HepG2 (cell line): Measurements from ENCODE around the gene CAPZA1. TPM values are rescaled to one million over a fixed set of nuclear protein-coding genes. Genes with fewer than 3 reads are reported as not detected.

ENCODE experiments used
- ATAC-seq: fragments of 200-7000 bp; cut with Tn5 transposase; 3 replicates; pipeline ENCODE4 v1.9.1; 2020; ENCODE audit warnings: mild to moderate bottlenecking, moderate library complexity
- BruUV-seq: library from RNA; stranded (reverse); fragments of 400-500 nt; replicated peaks from 2 replicates; lab custom pipeline; 2021; lab: Mats Ljungman, UMichigan
- CTCF ChIA-PET: fragments of 300-600 bp; formaldehyde crosslinking; extraction: SDS; loops from one replicate; lab custom pipeline; 2021; ENCODE audit warnings: low total read pairs, inconsistent platforms, low intra/inter-chr PET ratio; lab: Yijun Ruan, JAX
- POLR2A ChIA-PET: fragments of 350-600 bp; sonication (Branson Sonifier 250); formaldehyde crosslinking; loops from one replicate; lab custom pipeline; 2020; ENCODE audit warnings: antibody characterized with exemption, inconsistent platforms; lab: Yijun Ruan, JAX
- DNase-seq: peaks from one replicate; pipeline ENCODE4 v3.0.0-alpha.2; 2015; ENCODE audit warnings: low spot score
- FAIRE-seq: peaks from 3 replicates; lab custom pipeline; 2011; peaks lifted over from hg19 to GRCh38; lab: Jason Lieb, UNC
- H2AFZ ChIP-seq: one replicate; pipeline ENCODE4 v1.6.1; 2011; ENCODE audit warnings: low read length, inconsistent platforms
- H3K27ac ChIP-seq: fragments of 300-600 bp; 3 replicates; pipeline ENCODE4 v1.8.0; 2011; ENCODE audit warnings: mixed run types, mild to moderate bottlenecking, mixed read lengths, low read length, inconsistent platforms; ENCODE audit not compliant: insufficient read depth; ENCODE audit errors: extremely low read length
- H3K27me3 ChIP-seq, 2 experiments: fragments of 200-600 bp in 1 of 2; 2 replicates in 1 of 2; 3 replicates in 1 of 2; pipeline versions ENCODE4 v1.6.0 to v1.8.0; 2011; ENCODE audit warnings: low read length in 2 of 2, mild to moderate bottlenecking in 2 of 2, moderate library complexity in 2 of 2, inconsistent platforms in 1 of 2; ENCODE audit not compliant: insufficient read depth in 2 of 2, control insufficient read depth in 1 of 2
- H3K36me3 ChIP-seq, 2 experiments: fragments of 200-600 bp in 1 of 2; replicated peaks in 1 of 2; 2 replicates in 1 of 2; 3 replicates in 1 of 2; pipeline versions ENCODE4 v1.5.1 to v1.8.0; 2011; ENCODE audit warnings: low read length in 2 of 2, inconsistent platforms in 1 of 2; ENCODE audit not compliant: insufficient read depth in 2 of 2, control insufficient read depth in 1 of 2
- H3K4me1 ChIP-seq: 2 replicates; pipeline ENCODE4 v1.5.1; 2012; ENCODE audit warnings: low read length, inconsistent platforms; ENCODE audit not compliant: insufficient read depth
- H3K4me2 ChIP-seq: 2 replicates; pipeline ENCODE4 v1.6.0; 2011; ENCODE audit warnings: low read depth, low read length, inconsistent platforms
- H3K4me3 ChIP-seq, 3 experiments: fragments of 200-600 bp in 1 of 3; sonication (generic), shearing (Covaris generic) in 1 of 3; replicated peaks in 1 of 3; 2 replicates each; pipeline ENCODE4 v1.5.1; 2011 to 2016; ENCODE audit warnings: low read length in 3 of 3, inconsistent platforms in 2 of 3, low read depth in 2 of 3, mild to moderate bottlenecking in 2 of 3, control low read depth in 1 of 3, mixed read lengths in 1 of 3; ENCODE audit not compliant: insufficient read depth in 1 of 3
- H3K79me2 ChIP-seq: one replicate; pipeline ENCODE4 v1.6.1; 2011; ENCODE audit warnings: low read length, inconsistent platforms; ENCODE audit not compliant: insufficient read depth
- H3K9ac ChIP-seq: 2 replicates; pipeline ENCODE4 v1.6.0; 2011; ENCODE audit warnings: mild to moderate bottlenecking, low read depth, low read length, inconsistent platforms; ENCODE audit not compliant: insufficient read depth
- H3K9me3 ChIP-seq: 2 replicates; pipeline ENCODE4 v1.5.1; 2012; ENCODE audit warnings: mild to moderate bottlenecking, low read length
- H4K20me1 ChIP-seq: 2 replicates; pipeline ENCODE4 v1.6.0; 2011; ENCODE audit warnings: inconsistent platforms, mild to moderate bottlenecking, low read length, moderate library complexity; ENCODE audit not compliant: insufficient read depth
- BRD4 ChIP-seq: sonication (generic); formaldehyde crosslinking; IDR thresholded peaks from 2 replicates; pipeline ENCODE4 v1.4.0; 2020; ENCODE audit warnings: missing genetic modification reagents
- GPN1 ChIP-seq: sonication (generic); formaldehyde crosslinking; IDR thresholded peaks from 2 replicates; pipeline ENCODE4 v1.5.1; 2020; ENCODE audit warnings: missing genetic modification reagents, borderline replicate concordance
- HOXA5 ChIP-seq: sonication (generic); formaldehyde crosslinking; IDR thresholded peaks from 2 replicates; pipeline ENCODE4 v1.4.0; 2020; ENCODE audit warnings: missing genetic modification reagents
- MTA1 ChIP-seq: sonication (generic); formaldehyde crosslinking; IDR thresholded peaks from 2 replicates; pipeline ENCODE4 v1.4.0; 2020; ENCODE audit warnings: missing genetic modification reagents, mild to moderate bottlenecking, borderline replicate concordance
- MXD1 ChIP-seq: sonication (generic); formaldehyde crosslinking; IDR thresholded peaks from 2 replicates; pipeline ENCODE4 v1.4.0; 2020; ENCODE audit warnings: mild to moderate bottlenecking, missing genetic modification reagents
- POLR2AphosphoS5 ChIP-seq: IDR thresholded peaks from 2 replicates; pipeline ENCODE4 v1.6.1; 2012; ENCODE audit warnings: low read depth, low read length
- POLR2G ChIP-seq: fragments of 200-400 bp; formaldehyde crosslinking; IDR thresholded peaks from 2 replicates; pipeline ENCODE4 v1.6.1; 2018; ENCODE audit warnings: mild to moderate bottlenecking, low read depth, low read length, moderate library complexity
- RXRA ChIP-seq: sonication (generic); formaldehyde crosslinking; IDR thresholded peaks from 2 replicates; pipeline ENCODE4 v1.5.1; 2020; ENCODE audit warnings: missing genetic modification reagents
- XRCC5 ChIP-seq: fragments of 200-400 bp; formaldehyde crosslinking; optimal IDR thresholded peaks from 2 replicates; pipeline ENCODE3; 2017; ENCODE audit warnings: mild to moderate bottlenecking, low read length
- ZMYM4 ChIP-seq: sonication (generic); formaldehyde crosslinking; IDR thresholded peaks from 2 replicates; pipeline ENCODE4 v1.8.1; 2023; ENCODE audit warnings: mild to moderate bottlenecking, missing genetic modification reagents
- ZNF235 ChIP-seq: sonication (generic); formaldehyde crosslinking; IDR thresholded peaks from 2 replicates; pipeline ENCODE4 v1.8.1; 2023; ENCODE audit warnings: mild to moderate bottlenecking, missing genetic modification reagents, borderline replicate concordance
- ZNF33B ChIP-seq: sonication (generic); formaldehyde crosslinking; IDR thresholded peaks from 2 replicates; pipeline ENCODE4 v1.5.1; 2020; ENCODE audit warnings: mild to moderate bottlenecking, missing genetic modification reagents
- ZNF432 ChIP-seq: sonication (generic); formaldehyde crosslinking; IDR thresholded peaks from 2 replicates; pipeline ENCODE4 v1.5.0; 2020; ENCODE audit warnings: missing genetic modification reagents, mild to moderate bottlenecking, borderline replicate concordance
- ZNF513 ChIP-seq: sonication (generic); formaldehyde crosslinking; conservative IDR thresholded peaks from 2 replicates; pipeline ENCODE4 v1.5.0; 2020; ENCODE audit warnings: missing genetic modification reagents
- ZNF713 ChIP-seq: sonication (generic); formaldehyde crosslinking; IDR thresholded peaks from 2 replicates; pipeline ENCODE4 v1.4.0; 2020; ENCODE audit warnings: mild to moderate bottlenecking, missing genetic modification reagents
- ZNF770 ChIP-seq: sonication (generic); formaldehyde crosslinking; IDR thresholded peaks from 2 replicates; pipeline ENCODE4 v1.5.0; 2020; ENCODE audit warnings: mild to moderate bottlenecking, missing genetic modification reagents
- ZNF816 ChIP-seq: sonication (generic); formaldehyde crosslinking; IDR thresholded peaks from 2 replicates; pipeline ENCODE4 v1.8.0; 2022; ENCODE audit warnings: missing genetic modification reagents, mild to moderate bottlenecking, borderline replicate concordance
- ZSCAN29 ChIP-seq: sonication (generic); formaldehyde crosslinking; conservative IDR thresholded peaks from 2 replicates; pipeline ENCODE4 v1.4.0; 2020; ENCODE audit warnings: mild to moderate bottlenecking, missing genetic modification reagents
- WGBS: methylation state at CpG from one replicate; pipeline ENCODE4 v1.1.6; 2017; ENCODE audit warnings: low lambda C conversion rate; 5-methylcytosine and 5-hydroxymethylcytosine counted together
- in situ Hi-C: cut with HindIII; loops from 2 replicates; pipeline ENCODE4 v1.10.0; 2017; ENCODE audit warnings: low pct_unique_long_range_greater_than_20kb; ENCODE audit not compliant: extremely low pct_ligation_motif_present
- intact Hi-C: fragments of 100-400 bp; cut with micrococcal nuclease; formaldehyde crosslinking; loops from one replicate; pipeline ENCODE4 v1.10.0; 2022; ENCODE audit not compliant: unreplicated experiment
- polyA plus RNA-seq, 8 experiments: library from polyadenylated mRNA; depleted of rRNA in 3 of 8; stranded (reverse) in 7 of 8; unstranded in 1 of 8; fragments of >200 nt; fragmentation: Illumina TruSeq in 4 of 8; extraction: Trizol in 4 of 8; gene quantifications; 2 replicates each; pipeline versions ENCODE4 v1.2.1 to v1.2.3, GENCODE V29; 2011 to 2016; ENCODE audit warnings: low read depth in 4 of 8, missing spikeins in 1 of 8, mixed read lengths in 1 of 8; ENCODE audit not compliant: insufficient read depth in 1 of 8
- total RNA-seq, 5 experiments: library from RNA; depleted of rRNA; stranded (reverse); fragments of >200 nt; fragmentation: Illumina TruSeq; extraction: Trizol; gene quantifications; 2 replicates each; pipeline ENCODE4 v1.2.3, GENCODE V29; 2016; ENCODE audit warnings: low read depth in 1 of 5

Gene CAPZA1
- total and polyA plus RNA-seq, 2 of the 13 experiments (the other 11 are each of a cell fraction or from before 2014, with no cell fraction given) = 67.0 to 117 TPM

GRCh38 chr1:112674440-112674985 lies 54.9 kb downstream of the CAPZA1 start, which contains the start of gene MOV10:
Gene MOV10 (plus strand): TSS chr1:112674659. CDS start chr1:112674913, 254 bp downstream.
- ATAC-seq (peak; percentile 87), FAIRE-seq (no peak), DNase-seq (peak; percentile 67)
- Histone ChIP-seq H3K27ac (peak within 1 kb of the TSS; percentile 90), H3K4me3 (peak within 1 kb of the TSS; percentile 82 to 91 (median 83)), H3K79me2 (peaks cover 43% of the 10 kb centered on the region), H3K9me3 (no peaks in the 10 kb centered on the region), H2AFZ (no peak within 1 kb of the TSS), H3K4me1 (peaks cover 49% of the 10 kb centered on the region), H3K9ac (peak within 1 kb of the TSS; percentile 92), H3K36me3 (peaks cover 5 to 10% of the 10 kb centered on the region in 2 experiments; a peak in 3 of 5 replicates), H4K20me1 (no peaks in the 10 kb centered on the region), H3K4me2 (peak within 1 kb of the TSS; percentile 91), H3K27me3 (no peaks in the 10 kb centered on the region; a peak in 1 of 5 replicates)
- 1% methylated on average over 16 of the region's 30 CpGs for WGBS
- ChIA-PET POLR2A (interaction anchor here (0.8 to 5.5 kb wide), 16 partner anchors 10 to 280 kb away, joined by 3 to 251 read pairs (median 7); partner anchors contain the start of genes PPM1J, RHOC and ST7L), CTCF (interaction anchor here (3.7 kb wide), 1 partner anchor 33 kb away, joined by 17 read pairs; the partner anchor contains the start of gene RHOC)
- BruUV-seq = no TSS peak
- intact Hi-C loops = loop anchor here (2.0 kb wide), 2 partner anchors 24 to 56 kb away; partner anchors contain the start of genes CAPZA1 and ST7L
- in situ Hi-C loops = loop anchor here (5.0 kb wide), 1 partner anchor 33 kb away; the partner anchor contains the start of gene RHOC
- TF ChIP-seq ZNF713 (CRISPR knock-in tag) (no peak), RXRA (CRISPR knock-in tag) (0 out of 2 replicates have a peak, but pooled peaks have one; percentile 32), XRCC5 (peak; percentile 13), GPN1 (CRISPR knock-in tag) (0 out of 2 replicates have a peak, but pooled peaks have one; percentile 29), MTA1 (peak; percentile 72; the same call in 1 of the 2 replicates), ZNF513 (CRISPR knock-in tag) (no peak), ZNF235 (0 out of 2 replicates have a peak, but pooled peaks have one; percentile 33), ZSCAN29 (peak; percentile 70), ZNF432 (no peak), HOXA5 (CRISPR knock-in tag) (0 out of 2 replicates have a peak, but pooled peaks have one; percentile 11), POLR2AphosphoS5 (peak; percentile 79), ZNF770 (CRISPR knock-in tag) (0 out of 2 replicates have a peak, but pooled peaks have one; percentile 21), BRD4 (CRISPR knock-in tag) (0 out of 2 replicates have a peak, but pooled peaks have one; percentile 41), MXD1 (0 out of 2 replicates have a peak, but pooled peaks have one; percentile 25), POLR2G (peak; percentile 78), ZNF816 (CRISPR knock-in tag) (0 out of 2 replicates have a peak, but pooled peaks have one; percentile 81), ZNF33B (CRISPR knock-in tag) (no peak), ZMYM4 (CRISPR knock-in tag) (no peak)
